ENCODE measurements around the gene CDC42BPG. TPM values are rescaled to one million over a fixed set of nuclear protein-coding genes. Genes with fewer than 3 reads are reported as not detected.
A peak's percentile ranks its signal among the peaks of the same experiment; 100 is the strongest.

CDC42BPG gene
- total and polyA plus RNA-seq, 2 experiments from 2014 or later, result not detected

GRCh38 chr11:64880240-64881001 lies 36.0 kb upstream of the CDC42BPG start:
- Histone ChIP-seq H3K27me3 (replicated peaks; ENCODE audit: insufficient read depth) (no peaks in the 10 kb centered on the region), H3K9ac (no peak overlapping the region), H3K27ac (no peak overlapping the region), H3K9me2 (ENCODE audit: insufficient read depth) (no peaks in the 10 kb centered on the region), H3K4me1 (ENCODE audit: insufficient read depth) (peaks cover 13% of the 10 kb centered on the region), H3K36me3 (ENCODE audit: low read depth) (no peaks in the 10 kb centered on the region), H3K4me2 (ENCODE audit: unreplicated experiment) (no peak overlapping the region), H3K9me3 (ENCODE audit: low read depth) (no peaks in the 10 kb centered on the region), H2AFZ (no peak overlapping the region), H3K4me3 (no peak overlapping the region), H3K79me2 (ENCODE audit: insufficient read depth) (peaks cover 29% of the 10 kb centered on the region), H3F3A (ENCODE audit: insufficient read depth) (peaks cover 16% of the 10 kb centered on the region), H4K20me1 (ENCODE audit: insufficient read depth) (0 out of 2 replicates have a peak, but pooled peaks cover 6% of the 10 kb centered on the region)
- TF ChIP-seq EZH2 (IDR thresholded peaks at IDR 0.05; ENCODE audit: insufficient read depth, poor library complexity, severe bottlenecking) (no peak), EZH2phosphoT487 (IDR thresholded peaks at IDR 0.05; ENCODE audit: insufficient read depth, low read depth) (no peak)
- no peak for DNase-seq
- 75 to 79% methylated on average over 14 of the region's 14 CpGs for WGBS, 2 experiments (ENCODE audit: low coverage in 1 of 2, low lambda C conversion rate in 2 of 2, missing lambda C conversion rate in 2 of 2)
- in situ Hi-C loops (cut with MboI), result no loop called here

DNA sequence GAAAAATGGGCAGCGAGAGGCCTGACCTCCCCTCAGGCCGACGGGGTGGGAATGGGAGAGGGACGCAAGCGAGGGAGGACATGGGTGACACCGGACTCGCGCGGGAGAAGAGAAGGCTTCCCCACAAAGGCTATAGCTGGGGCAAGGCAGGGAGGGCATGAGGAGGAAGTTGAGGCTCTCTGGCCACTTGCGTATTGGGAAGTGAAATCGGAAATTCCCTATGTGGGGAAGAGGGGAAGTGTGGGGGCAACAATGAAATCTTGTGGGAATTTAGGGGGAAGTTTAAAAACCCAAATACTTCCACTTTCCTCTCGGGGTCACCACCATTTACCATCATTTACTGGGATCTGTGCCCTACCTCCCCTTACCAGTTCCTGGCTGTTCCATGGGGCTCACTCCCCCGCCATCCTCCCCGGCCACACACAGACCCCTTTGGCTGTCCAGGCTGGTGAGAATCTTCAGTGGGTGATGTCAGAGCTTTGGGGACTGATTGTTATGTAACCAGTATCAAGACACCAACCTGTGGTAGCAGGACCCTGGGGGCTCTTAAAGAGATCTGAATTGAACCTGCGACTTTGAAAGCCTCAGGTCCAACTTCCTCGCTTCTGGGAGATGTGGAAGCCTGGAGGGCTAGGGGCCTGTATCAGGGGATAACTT lies 34.9 kb upstream of the CDC42BPG start:
- Histone ChIP-seq H3K36me3 (ENCODE audit: low read depth) (0 out of 2 replicates have a peak, but pooled peaks cover 3% of the 10 kb centered on the region), H3K27me3 (replicated peaks; ENCODE audit: insufficient read depth) (no peaks in the 10 kb centered on the region), H2AFZ (peak overlapping the region; percentile 91), H3F3A (ENCODE audit: insufficient read depth) (peaks cover 16% of the 10 kb centered on the region), H3K4me2 (ENCODE audit: unreplicated experiment) (peak overlapping the region; percentile 89), H4K20me1 (ENCODE audit: insufficient read depth) (0 out of 2 replicates have a peak, but pooled peaks cover 6% of the 10 kb centered on the region), H3K9ac (peak overlapping the region; percentile 90), H3K79me2 (ENCODE audit: insufficient read depth) (peaks cover 39% of the 10 kb centered on the region), H3K9me2 (ENCODE audit: insufficient read depth) (no peaks in the 10 kb centered on the region), H3K4me3 (peak overlapping the region; percentile 96), H3K9me3 (ENCODE audit: low read depth) (no peaks in the 10 kb centered on the region), H3K27ac (peak overlapping the region; percentile 61), H3K4me1 (ENCODE audit: insufficient read depth) (peaks cover 16% of the 10 kb centered on the region)
- in situ Hi-C loops (cut with MboI), result no loop called here
- no peak for TF ChIP-seq EZH2phosphoT487 (IDR thresholded peaks at IDR 0.05; ENCODE audit: insufficient read depth, low read depth)
- no peak for TF ChIP-seq EZH2 (IDR thresholded peaks at IDR 0.05; ENCODE audit: insufficient read depth, poor library complexity, severe bottlenecking)
- WGBS, 2 experiments (ENCODE audit: low coverage in 1 of 2, low lambda C conversion rate in 2 of 2, missing lambda C conversion rate in 2 of 2), result 26 to 30% methylated on average over 16 of the region's 16 CpGs
- DNase-seq, result no peak

DNA sequence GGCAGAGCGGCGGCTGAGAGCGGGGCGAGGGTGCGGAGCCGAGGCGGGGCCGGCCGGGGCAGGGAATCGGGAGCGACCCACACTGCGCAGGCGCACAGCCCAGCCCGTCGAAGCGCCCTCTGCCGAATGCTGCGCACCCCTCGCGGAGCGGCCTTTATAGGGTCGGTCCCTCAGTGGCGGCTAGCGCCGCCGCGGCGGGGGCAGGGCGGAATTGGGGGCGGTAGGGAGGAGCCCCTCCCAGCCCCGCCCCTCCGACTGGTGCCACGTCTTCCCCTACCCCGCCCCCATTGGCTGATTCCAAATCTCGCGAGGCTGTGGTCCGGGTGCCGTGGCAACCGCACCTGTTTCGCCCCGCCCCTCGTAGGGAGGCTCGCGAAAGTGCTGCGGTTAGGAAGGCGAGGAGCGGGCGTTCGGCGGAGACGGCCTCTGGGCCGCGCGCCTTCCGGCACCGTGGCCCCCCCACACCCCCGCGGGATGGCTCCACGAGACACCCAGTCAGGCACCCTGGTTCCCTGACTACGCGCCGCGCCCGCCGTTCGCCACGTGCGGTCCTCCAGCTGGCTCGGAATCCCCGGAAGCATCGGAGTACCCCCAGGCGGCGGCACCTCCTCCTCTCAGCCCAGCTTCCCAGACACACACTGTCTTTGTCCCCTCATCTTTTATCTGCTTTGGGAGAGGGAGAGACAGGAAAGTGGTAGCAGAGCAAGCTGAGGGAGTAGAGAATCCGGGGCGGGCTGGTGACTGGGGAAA lies 34.2 kb upstream of the CDC42BPG start, which contains the start of gene EHD1:
Gene EHD1, minus strand, starts transcription at position 128 of the 750 bp plus-strand sequence. CDS start 157 bp downstream, outside the sequence.
- Histone ChIP-seq H3K4me1 (ENCODE audit: insufficient read depth) (peaks cover 16% of the 10 kb centered on the region), H3K9me2 (ENCODE audit: insufficient read depth) (no peaks in the 10 kb centered on the region), H2AFZ (peak within 1 kb of the TSS; percentile 91), H3K4me3 (peak within 1 kb of the TSS; percentile 96), H4K20me1 (ENCODE audit: insufficient read depth) (0 out of 2 replicates have a peak, but pooled peaks cover 6% of the 10 kb centered on the region), H3K4me2 (ENCODE audit: unreplicated experiment) (peak within 1 kb of the TSS; percentile 99), H3K9ac (peak within 1 kb of the TSS; percentile 90), H3K27ac (peak within 1 kb of the TSS; percentile 66), H3K27me3 (replicated peaks; ENCODE audit: insufficient read depth) (no peaks in the 10 kb centered on the region), H3F3A (ENCODE audit: insufficient read depth) (peaks cover 16% of the 10 kb centered on the region), H3K36me3 (ENCODE audit: low read depth) (0 out of 2 replicates have a peak, but pooled peaks cover 3% of the 10 kb centered on the region), H3K79me2 (ENCODE audit: insufficient read depth) (peaks cover 46% of the 10 kb centered on the region), H3K9me3 (ENCODE audit: low read depth) (no peaks in the 10 kb centered on the region)
- DNase-seq, result peak; percentile 99
- 1 to 3% methylated on average over 47 to 55 of the region's 75 CpGs for WGBS, 2 experiments (ENCODE audit: low coverage in 1 of 2, low lambda C conversion rate in 2 of 2, missing lambda C conversion rate in 2 of 2)
- in situ Hi-C loops (cut with MboI), result no loop called here
- TF ChIP-seq EZH2phosphoT487 (IDR thresholded peaks at IDR 0.05; ENCODE audit: insufficient read depth, low read depth) (no peak), EZH2 (IDR thresholded peaks at IDR 0.05; ENCODE audit: insufficient read depth, poor library complexity, severe bottlenecking) (no peak)

DNA sequence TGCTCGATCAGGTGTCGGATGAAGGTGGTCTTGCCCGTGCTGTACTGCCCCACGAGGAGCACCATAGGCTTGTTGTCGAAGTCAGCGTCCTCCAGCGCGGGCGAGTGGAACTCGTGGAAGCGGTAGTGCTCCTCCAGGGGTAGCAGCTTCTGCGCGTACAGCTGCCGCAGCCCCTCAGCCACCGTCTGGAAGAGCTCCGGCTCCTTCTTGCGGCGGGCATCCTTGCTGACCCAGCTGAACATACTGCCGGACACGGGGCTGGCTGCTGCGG lies 33.7 kb upstream of the CDC42BPG start:
- Histone ChIP-seq H2AFZ (peak overlapping the region; percentile 46), H3K9ac (peak overlapping the region; percentile 90), H3K27ac (peak overlapping the region; percentile 66), H4K20me1 (ENCODE audit: insufficient read depth) (0 out of 2 replicates have a peak, but pooled peaks cover 6% of the 10 kb centered on the region), H3K9me2 (ENCODE audit: insufficient read depth) (no peaks in the 10 kb centered on the region), H3F3A (ENCODE audit: insufficient read depth) (peaks cover 16% of the 10 kb centered on the region), H3K79me2 (ENCODE audit: insufficient read depth) (peaks cover 51% of the 10 kb centered on the region), H3K4me3 (peak overlapping the region; percentile 96), H3K4me1 (ENCODE audit: insufficient read depth) (peaks cover 16% of the 10 kb centered on the region), H3K36me3 (ENCODE audit: low read depth) (peaks cover 7% of the 10 kb centered on the region; the same call in 1 of the 2 replicates), H3K9me3 (ENCODE audit: low read depth) (no peaks in the 10 kb centered on the region), H3K4me2 (ENCODE audit: unreplicated experiment) (peak overlapping the region; percentile 99), H3K27me3 (replicated peaks; ENCODE audit: insufficient read depth) (no peaks in the 10 kb centered on the region)
- in situ Hi-C loops (cut with MboI), result no loop called here
- no peak for TF ChIP-seq EZH2phosphoT487 (IDR thresholded peaks at IDR 0.05; ENCODE audit: insufficient read depth, low read depth)
- no peak for TF ChIP-seq EZH2 (IDR thresholded peaks at IDR 0.05; ENCODE audit: insufficient read depth, poor library complexity, severe bottlenecking)
- DNase-seq, result no peak
- WGBS, 2 experiments (ENCODE audit: low coverage in 1 of 2, low lambda C conversion rate in 2 of 2, missing lambda C conversion rate in 2 of 2), result 0% methylated on average over 11 to 21 of the region's 21 CpGs

Measured in GM23248 (cell line).